ENCODE measurements around the gene SNX3.
A peak's percentile ranks its signal among the peaks of the same experiment; 100 is the strongest.
"Not testable (repeated sequence)": the region's sequence is repeated elsewhere in the genome, so short reads cannot be mapped to it uniquely, and the experiment has no call there.

The SNX3 gene

DNA sequence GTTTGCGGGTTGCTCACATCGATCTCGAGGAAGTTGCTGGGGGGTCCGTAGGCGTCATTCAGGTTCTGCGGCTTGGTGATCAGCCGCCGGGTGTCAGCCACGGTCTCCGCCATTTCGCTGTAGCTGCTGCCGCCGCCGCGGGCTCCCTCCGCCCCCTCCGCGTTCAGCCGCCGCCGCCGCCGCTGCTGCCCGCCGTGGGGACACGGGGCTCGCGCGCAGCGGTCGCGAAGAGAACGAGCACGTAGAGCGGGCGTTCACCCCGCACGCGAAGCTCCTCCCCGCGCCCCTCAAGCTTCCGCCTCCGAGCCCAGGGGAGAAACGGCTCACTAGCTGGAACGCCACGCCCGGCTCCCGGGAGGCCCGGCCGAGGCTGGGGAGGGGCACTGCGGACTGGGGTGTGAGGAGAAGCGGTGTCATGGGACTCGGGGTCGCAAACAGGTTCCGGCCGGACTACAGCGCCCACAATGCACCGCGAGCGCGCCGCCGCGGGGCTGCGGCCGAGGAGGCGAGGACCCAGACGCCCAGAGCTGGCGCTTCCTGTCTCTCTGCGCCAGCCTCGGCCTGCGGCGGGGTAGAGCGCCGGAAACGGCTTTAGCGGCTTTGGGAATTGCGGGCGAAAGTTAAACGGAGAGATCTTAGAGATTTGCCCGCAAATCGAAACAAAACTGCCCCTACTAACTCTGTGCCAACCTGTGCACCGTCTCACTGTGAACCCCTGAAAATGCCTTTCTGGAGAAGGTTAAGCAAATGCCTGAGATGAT lies at the start of gene SNX3:
SNX3 (minus strand) TSS at position 232 of the 761 bp plus-strand sequence; CDS start at position 113, 119 bp downstream.
- peak; percentile 81 to 82 for DNase-seq

- no peak for DNase-seq
Measured at GRCh38 chr6:108309844-108310243, 49.0 kb upstream of the SNX3 start.

DNA sequence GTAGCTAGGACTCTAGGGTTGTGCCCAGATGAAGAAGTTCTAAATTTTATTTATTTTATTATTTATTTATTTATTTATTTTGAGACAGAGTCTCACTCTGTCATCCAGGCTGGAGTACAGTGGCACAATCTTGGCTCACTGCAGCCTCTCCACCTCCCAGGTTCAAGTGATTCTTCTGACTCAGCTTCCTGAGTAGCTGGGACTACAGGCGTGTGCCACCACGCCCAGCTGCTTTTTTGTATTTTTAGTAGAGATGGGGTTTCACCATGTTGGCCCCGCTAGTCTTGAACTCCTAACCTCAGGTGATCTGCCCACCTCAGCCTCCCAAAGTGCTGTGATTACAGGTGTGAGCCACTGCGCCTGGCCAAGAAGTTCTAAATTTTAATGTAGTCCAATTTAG lies 47.8 kb upstream of the SNX3 start:
- not testable (repeated sequence) for DNase-seq

DNA sequence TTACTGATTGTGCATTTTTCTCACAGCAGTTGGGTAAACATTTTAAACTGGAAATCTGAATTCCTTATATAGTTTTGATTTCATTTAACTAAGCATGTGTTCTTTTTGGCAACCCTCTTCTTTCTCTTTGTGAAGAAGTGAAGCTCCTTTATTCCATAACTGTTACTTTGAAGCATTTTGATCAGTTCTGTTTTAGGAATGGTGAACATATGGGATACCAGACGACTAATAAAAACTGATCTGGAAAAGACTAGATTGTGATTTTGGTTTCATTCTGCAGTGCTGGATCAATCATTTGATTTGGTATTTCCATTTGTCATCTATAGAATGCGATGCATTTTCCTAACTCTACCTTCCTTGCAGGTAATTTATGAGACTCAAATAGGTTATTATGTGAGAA lies 43.8 kb upstream of the SNX3 start:
- DNase-seq = no peak

DNA sequence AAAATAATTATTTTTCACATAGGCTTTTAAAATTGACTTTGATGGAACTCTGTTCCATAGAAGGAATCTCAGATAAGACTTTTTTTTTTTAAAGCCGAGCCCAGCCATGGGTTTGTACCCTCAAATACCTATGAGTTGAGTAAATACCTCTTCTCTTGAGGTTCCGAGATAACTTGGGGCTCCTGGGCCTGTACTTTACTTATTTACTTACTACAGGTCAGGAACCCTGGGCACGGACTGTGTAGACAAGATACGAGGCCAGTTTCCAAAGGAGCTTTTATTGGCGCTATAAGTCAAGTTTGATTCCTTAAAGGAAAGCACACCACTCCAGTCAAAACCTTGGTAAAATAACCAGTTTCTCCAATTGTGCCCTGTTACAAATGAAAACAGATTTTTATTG lies 41.5 kb upstream of the SNX3 start:
- no peak for DNase-seq

- no peak for DNase-seq
Measured at GRCh38 chr6:108295676-108296075, 34.8 kb upstream of the SNX3 start.

DNA sequence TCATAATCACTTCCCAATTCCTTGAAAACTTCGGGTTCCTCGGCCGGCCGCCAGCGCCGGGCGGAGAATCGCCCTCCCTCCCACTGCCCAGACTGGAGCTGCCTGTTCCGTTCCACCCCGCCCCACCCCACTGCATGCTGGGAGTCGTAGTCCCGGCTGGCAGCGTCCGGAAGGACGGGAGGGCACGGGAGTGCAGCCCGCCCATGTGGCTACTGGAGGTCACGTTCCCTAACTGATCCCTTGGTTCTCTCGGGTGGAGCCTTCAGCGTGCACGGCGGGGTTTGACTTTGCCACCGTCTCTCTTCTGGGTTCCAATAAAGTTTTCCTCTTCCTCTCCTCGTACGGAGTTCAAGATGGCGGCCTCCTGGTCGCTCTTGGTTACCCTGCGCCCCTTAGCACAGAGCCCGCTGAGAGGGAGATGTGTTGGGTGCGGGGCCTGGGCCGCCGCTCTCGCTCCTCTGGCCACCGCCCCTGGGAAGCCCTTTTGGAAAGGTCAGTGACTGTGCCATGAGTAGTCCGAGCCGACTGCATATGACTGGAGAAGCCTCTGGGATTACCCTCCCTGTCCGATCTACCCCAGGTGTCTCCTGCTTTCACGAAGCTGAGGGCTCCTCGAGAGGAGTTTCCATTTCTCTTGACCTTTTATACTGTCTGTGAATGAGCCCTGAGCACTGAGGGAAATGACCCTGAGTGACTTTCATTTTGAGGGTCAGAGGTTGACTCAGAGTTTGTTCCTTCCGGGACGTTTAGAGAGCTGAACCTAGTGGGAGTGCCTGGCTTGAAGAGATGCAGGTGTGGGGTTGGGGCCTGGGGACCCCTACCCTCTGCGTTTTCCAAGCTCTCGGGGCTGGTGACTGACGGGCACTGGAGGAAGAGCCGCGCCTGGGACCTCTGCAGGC lies 34.1 kb upstream of the SNX3 start, which contains the start of gene AFG1L:
AFG1L (plus strand) TSS at position 328 of the 899 bp plus-strand sequence; CDS start at position 354, 26 bp downstream.
- peak; percentile 82 to 85 for DNase-seq

- no peak for DNase-seq
Measured at GRCh38 chr6:108294297-108294726, 33.5 kb upstream of the SNX3 start.

- DNase-seq = no peak
Measured at GRCh38 chr6:108293527-108294296, 32.9 kb upstream of the SNX3 start.

DNA sequence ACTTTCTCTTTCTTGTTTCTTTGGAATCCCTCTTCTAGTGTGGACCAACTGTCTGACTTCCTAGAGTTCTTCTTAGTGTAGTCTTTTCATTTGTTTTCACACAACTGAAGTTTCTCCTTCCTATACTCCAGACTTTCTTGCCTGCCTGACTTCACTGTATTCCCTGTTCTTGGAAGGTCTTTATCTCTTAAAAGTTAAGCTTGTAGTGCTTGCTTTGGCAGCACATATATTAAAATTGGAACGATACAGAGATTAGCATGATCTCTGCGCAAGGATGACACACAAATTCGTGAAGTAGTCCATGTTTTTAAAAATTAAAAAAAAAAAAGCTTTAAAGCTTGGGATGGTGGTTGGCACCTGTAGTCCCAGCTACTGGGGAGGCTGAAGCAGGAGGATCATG lies 31.7 kb upstream of the SNX3 start:
- not testable (repeated sequence) for DNase-seq

DNA sequence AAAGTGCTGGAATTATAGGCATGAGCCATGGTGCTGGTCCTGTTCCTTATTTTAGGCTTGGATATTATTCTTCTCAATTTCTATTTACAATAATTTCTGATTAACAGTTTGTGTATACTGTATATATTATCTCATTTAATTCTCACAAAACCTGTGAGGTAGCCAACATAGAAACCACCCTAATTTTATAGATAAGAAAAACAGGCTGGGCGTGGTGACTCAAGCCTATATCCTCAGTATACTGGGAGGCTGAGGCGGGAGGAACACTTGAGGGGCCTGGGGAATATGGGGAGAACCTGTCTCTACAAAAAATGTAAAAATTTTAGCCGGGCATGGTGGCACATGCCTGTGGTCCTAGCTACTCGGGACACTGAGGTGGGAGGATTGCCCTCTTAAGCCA lies 30.3 kb upstream of the SNX3 start:
- no peak for DNase-seq

DNA sequence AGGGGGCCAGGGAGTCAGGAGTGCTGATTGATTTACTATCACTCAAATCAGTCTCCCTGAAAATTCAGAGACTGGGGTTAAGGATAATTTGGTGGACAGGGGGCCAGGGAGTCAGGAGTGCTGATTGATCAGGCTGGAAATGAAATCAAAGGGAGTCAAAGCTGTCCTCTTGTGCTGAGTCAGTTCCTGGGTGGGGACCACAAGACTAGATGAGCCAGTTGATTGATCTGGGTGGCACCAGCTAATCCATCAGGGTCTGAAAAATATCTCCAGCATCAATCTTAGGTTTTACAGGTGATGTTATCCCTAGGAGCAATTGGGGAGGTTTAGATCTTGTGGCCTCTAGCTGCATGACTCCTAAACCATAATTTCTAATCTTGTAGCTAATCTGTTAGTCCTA lies 27.9 kb upstream of the SNX3 start:
- DNase-seq = no peak

DNA sequence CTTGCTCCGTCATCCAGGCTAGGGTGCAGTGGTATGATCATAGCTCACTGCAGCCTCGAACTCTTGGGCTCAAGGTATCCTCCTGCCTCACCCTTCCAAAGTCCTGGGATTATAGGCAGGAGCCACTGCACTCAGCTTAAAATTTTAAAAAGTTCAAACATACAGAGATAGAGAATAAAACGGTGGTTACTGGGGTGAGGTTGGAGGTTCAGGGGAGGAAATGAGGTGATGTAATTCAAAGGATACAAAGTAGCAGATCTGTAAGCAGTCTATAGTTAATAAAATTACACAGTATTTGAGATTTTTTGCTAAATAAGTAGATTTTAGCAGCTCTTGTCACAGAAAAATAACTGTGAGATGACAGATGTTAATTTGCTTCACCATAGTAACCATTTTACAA lies 26.5 kb upstream of the SNX3 start:
- no peak for DNase-seq

DNA sequence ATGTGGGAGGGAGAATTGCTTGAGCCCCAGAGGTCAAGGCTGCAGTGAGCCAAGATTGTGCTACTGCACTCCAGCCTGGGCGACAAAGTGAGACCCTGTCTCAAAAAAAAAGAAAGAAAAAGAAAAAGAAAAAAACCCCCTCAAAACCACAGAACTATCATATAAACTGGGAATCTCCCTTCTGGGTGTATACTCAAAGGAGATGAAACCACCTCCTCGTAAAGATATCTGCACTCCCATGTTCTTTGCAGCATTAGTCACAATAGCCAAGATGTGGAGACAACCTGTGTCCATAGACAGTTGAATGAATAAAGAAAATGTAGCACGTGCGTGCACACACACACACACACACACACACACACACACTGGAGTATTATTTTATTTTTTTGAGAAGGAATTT lies 25.5 kb upstream of the SNX3 start:
- no peak for DNase-seq

- DNase-seq = no peak
Measured at GRCh38 chr6:108285381-108285780, 24.5 kb upstream of the SNX3 start.

GRCh38 chr6:108277831-108278230 lies 17.0 kb upstream of the SNX3 start:
- DNase-seq = no peak

GRCh38 chr6:108277295-108277694 lies 16.5 kb upstream of the SNX3 start:
- DNase-seq = no peak

- DNase-seq = no peak
Measured at GRCh38 chr6:108275976-108276375, 15.1 kb upstream of the SNX3 start.

GRCh38 chr6:108274546-108274945 lies 13.7 kb upstream of the SNX3 start:
- no peak for DNase-seq

DNA sequence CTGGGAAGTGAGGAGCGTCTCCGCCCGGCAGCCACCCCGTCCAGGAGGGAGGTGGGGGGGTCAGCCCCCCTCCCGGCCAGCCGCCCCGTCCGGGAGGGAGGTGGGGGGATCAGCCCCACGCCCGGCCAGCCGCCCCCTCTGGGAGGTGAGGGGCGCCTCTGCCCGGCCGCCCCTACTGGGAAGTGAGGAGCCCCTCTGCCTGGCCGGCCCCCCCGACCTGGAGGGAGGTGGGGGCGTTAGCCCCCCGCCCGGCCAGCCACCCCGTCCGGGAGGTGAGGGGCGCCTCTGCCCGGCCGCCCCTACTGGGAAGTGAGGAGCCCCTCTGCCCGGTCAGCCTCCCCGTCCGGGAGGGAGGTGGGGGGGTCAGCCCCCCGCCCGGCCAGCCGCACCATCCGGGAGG lies 9.1 kb upstream of the SNX3 start:
- DNase-seq = not testable (repeated sequence)

GRCh38 chr6:108268845-108269244 lies 8.0 kb upstream of the SNX3 start:
- DNase-seq = no peak

GRCh38 chr6:108263371-108263770 lies 2.5 kb upstream of the SNX3 start:
- DNase-seq = no peak

All from stimulated activated CD4-positive, alpha-beta T cell treated with anti-CD3 and anti-CD28 coated beads, Interleukin-4, amount 100 ng/mL, for 4 hours (primary cell).